HFF-Myc (cell line): ENCODE measurements around the gene SLC2A4RG.

ENCODE experiments used
- DNase-seq: peaks from one replicate; pipeline ENCODE4 v3.0.0-alpha.2; 2011; ENCODE audit warnings: low read depth; ENCODE audit errors: extremely low read depth
- H3K4me3 ChIP-seq: replicated peaks from 2 replicates; pipeline ENCODE4 v1.5.1; 2011; ENCODE audit warnings: low read depth, mild to moderate bottlenecking, control low read depth, low read length
- CTCF ChIP-seq: IDR thresholded peaks from 2 replicates; pipeline ENCODE4 v1.5.1; 2012; ENCODE audit warnings: mild to moderate bottlenecking, low read depth, low read length, control low read depth; ENCODE audit errors: missing control alignments

Gene SLC2A4RG

GRCh38 chr20:63765902-63766301 is 26.3 kb downstream of the SLC2A4RG start:
- TF ChIP-seq CTCF: no peak
- DNase-seq: no peak

GRCh38 chr20:63766695-63767426 is 27.3 kb downstream of the SLC2A4RG start:
- DNase-seq: no peak
- TF ChIP-seq CTCF: no peak
- no peak overlapping the region for H3K4me3 ChIP-seq

More at GRCh38 chr20:63765902-63766301, 26.3 kb downstream of the SLC2A4RG start:
- H3K4me3 ChIP-seq: no peak overlapping the region

- DNase-seq: no peak
- no peak overlapping the region for H3K4me3 ChIP-seq
- TF ChIP-seq CTCF: no peak
Observed at GRCh38 chr20:63767456-63767855, 27.9 kb downstream of the SLC2A4RG start.

GRCh38 chr20:63767886-63768285 is 28.3 kb downstream of the SLC2A4RG start:
- H3K4me3 ChIP-seq: no peak overlapping the region
- DNase-seq: no peak
- no peak for TF ChIP-seq CTCF

- no peak for DNase-seq
- no peak for TF ChIP-seq CTCF
- H3K4me3 ChIP-seq: no peak overlapping the region
Observed at GRCh38 chr20:63768591-63769515, 29.3 kb downstream of the SLC2A4RG start.

GRCh38 chr20:63769891-63770474 is 30.4 kb downstream of the SLC2A4RG start:
- TF ChIP-seq CTCF: no peak
- no peak for DNase-seq
- no peak overlapping the region for H3K4me3 ChIP-seq
